NCI-H2029 (cell line): ENCODE data around the gene SF3B2.
"Not testable (repeated sequence)": the region's sequence is repeated elsewhere in the genome, so short reads cannot be mapped to it uniquely, and the experiment has no call there.

Experiments
- DNase-seq: peaks from one replicate; lab custom pipeline; 2025; lab: John Stamatoyannopoulos, UW

Gene SF3B2

DNA sequence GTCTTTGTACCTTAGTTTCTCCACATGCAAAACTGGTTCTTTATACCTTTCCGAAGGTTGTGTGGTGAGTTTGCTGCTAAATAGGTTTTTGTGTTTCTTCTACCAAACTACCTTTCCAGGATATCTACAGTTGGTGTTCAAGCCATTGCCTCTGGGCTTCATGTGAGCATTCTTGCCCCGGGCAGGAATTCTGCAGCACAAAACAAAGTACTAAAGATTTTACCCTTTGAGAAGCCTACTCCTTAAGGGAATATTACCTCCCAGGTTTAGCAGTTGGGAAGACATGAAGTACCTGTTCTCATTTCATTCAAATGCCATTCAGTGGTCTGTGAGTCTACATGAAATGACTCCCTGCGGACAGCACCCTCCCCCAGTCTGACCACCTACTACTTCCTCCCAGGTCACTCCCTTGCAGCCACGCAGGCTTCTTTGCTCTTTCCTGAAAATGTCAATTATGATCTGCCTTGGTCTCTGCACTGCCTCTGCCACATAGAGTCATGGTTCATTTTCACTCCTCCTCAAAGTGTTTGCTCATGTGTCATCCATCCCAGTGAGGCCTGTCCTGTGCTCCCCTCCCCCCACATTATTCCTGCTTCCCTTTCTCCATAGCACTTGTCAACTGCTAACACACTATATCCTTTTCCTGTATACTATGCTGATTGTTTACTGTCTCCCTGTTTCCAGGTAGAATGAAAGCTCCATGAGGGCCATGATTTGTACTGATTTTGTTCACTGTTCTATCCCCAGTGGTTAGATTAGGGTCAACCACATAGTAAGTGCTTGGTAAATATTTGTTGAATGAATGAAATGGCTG lies 54.8 kb downstream of the SF3B2 start:
- DNase-seq, result no peak

DNA sequence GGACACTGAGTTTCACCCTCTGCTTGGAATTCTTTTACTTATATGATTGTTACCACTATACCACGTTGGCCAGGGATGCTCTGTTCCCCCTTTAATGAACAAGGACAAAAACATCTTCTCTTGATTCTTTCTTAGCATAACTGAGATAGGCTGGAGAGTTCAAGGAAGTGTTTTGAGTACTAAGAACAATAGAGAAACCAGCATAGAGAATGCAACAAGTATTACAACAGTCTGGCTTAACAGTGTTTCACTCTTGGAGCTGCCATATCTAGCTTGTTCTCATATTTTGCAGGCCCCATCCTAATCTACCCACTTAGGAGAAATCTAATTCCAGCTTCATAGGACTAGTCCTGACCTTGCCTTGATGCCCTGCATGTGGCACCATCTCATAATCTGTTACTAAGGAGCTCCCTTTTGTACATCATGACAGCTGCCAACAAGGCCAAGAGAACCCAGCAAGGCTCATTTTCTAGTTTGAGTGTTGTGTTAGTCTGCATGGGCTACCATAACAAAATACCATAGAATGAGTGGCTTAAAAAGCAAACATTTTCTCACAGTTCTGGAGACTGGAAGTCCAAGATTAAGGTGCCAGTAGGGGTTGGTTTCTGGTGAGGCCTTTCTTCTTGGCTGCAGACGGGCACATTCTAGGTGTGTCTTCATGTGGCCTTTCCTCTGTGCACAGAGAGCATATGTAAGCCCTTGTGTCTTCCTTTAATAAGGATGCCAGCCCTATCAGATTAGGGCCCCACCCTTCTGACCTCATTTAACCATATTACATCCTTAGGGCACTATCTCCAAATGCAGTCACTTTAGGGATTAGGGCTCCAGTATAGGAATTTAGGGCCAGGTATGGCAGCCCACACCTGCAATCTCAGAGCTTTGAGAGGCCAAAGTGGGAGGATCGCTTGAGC lies 55.7 kb downstream of the SF3B2 start:
- no peak for DNase-seq

DNA sequence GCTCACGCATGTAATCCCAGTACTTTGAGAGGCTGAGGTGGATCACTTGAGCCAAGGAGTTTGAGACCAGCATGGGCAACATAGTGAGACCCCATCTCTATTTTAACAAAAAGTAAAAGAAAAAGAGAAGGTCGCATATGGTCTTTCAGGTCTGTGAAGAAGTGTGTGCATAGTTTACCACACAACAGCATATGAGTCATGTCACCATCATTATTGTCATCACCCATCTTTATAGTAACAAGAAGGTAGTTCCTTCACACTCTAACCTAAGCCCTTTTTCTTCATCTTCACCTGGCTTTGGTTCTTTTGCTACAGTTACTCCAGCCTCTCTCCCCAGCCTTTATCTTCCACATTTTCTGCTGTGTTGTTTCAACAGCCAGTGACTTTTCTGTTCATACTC lies 57.1 kb downstream of the SF3B2 start:
- no peak for DNase-seq

DNA sequence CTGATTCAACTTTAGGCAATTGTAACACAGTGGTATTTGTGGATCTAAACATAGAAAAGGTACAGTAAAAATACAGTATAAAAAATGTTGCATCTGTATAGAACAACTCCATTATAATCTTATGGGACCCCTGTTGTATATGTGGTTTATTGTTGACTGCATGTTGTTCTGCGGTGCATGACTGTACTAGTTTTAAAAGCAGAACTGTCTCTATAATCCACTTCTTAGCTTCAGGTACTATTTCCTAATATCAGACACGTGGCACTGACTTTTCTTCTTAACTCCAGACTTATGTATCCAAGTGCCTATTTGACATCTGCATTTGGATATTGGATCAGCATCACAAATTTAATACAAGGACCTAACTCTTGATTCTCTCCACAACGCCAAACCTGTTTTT lies 59.0 kb downstream of the SF3B2 start:
- no peak for DNase-seq

DNA sequence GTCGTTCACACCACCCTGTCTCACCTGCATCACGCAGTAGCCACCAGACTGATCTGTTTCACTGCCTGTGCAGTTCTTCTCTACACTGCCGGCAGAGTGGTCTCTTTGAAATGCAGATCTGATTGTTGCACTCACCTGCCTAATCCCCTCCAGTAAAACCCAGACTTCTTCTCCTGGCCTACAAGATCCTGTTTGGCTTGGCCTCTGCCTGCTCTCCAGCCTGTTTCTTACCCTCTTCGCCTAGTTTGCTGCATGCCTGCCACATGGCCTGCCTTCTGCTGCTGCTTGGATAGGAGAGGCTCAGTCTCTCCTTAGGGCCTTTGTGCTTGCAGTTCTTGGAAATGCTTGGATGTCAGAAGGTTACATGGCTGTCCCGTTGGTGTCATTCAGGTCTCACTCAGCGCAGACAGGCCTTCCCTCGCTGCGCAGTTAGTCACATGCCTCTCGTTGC lies 59.9 kb downstream of the SF3B2 start:
- DNase-seq, result no peak

DNA sequence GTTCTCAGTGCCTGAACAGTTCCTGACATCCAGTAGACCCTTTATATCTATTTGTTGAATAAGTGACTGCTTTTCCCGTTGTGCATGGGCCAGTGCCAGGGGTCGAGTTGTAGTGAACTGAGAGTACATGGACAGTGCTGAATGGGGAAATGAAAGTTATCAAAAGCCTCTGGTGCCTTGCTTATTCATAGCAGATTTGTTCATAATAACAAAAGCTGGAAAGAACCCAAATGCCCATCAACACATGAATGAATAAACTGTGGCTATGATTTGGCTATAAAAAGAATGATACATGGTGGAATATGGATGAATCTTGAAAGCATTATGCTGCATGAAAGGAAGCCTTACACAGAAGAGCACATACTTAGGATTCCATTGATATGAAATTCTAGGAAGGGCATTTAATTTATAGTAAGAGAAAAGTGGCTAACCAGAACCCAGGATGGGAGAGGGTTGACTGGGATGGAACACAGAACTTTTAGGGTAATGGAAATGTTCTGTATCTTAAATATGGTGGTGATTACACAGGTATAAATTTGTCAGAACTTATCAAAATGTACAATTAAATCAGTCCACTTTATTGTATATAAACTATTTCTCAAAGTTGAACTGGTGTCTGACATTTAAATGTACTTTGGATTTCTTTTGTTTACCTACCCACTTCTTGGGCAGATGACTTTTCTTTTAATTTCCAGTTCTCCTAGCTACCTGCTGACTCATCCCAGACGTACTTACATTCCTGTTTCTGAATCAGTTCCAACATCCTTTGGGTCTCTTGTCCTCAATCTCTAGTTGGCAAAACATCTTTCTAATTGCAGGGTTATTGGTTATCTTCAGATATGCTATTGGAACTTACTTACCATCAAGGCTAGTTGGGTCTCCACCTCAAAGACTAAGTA lies 60.7 kb downstream of the SF3B2 start:
- DNase-seq, result no peak

DNA sequence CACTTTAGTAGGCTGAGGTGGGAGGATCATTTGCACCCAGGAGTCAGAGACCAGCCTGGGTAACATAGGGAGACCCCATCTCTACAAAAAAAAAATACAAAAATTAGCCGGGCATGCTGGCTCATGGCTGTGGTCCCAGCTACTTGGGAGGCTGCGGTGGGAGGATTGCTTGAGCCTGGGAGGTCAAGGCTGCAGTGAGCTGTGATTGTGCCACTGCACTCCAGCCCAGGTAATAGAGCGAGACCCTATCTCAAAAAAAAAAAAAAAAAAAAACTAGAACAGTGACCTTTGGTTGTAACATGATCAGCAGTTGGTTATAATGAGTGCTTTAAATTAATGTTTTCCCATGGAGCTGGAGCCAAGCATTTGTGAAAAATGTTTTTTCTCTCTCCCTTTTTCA lies 62.8 kb downstream of the SF3B2 start:
- DNase-seq, result not testable (repeated sequence)

DNA sequence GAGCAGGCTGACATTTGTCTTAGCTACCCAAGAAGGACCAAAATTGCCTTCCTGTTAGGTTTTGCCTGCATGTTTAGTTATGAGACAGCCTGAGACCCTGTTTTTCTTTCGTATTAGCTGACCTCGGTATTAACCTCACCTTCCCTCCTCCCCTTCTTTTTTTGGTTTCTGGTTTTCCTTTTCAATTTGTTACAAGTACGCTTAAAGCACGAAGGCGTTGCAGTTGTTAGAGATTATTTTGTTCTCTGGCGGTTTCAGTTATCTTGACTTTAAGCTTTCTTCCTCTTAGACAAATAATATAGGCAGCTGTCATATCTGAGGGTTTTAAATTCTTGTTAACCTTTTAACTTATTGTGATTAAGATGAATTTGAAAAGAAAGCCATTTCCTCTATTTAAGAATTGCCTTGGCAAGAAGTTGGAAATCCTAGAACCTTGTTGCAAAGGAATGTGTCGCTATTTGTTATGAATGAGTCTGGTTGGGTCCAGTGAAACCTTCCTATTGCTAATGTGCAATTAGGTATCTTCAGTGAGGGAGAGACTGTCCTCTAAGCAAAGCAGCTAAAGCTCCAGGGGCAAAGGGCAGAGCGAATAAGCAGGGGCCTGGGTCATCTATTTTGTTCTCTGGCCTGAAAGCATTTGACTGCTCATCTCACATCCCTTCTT lies 63.6 kb downstream of the SF3B2 start:
- no peak for DNase-seq

DNA sequence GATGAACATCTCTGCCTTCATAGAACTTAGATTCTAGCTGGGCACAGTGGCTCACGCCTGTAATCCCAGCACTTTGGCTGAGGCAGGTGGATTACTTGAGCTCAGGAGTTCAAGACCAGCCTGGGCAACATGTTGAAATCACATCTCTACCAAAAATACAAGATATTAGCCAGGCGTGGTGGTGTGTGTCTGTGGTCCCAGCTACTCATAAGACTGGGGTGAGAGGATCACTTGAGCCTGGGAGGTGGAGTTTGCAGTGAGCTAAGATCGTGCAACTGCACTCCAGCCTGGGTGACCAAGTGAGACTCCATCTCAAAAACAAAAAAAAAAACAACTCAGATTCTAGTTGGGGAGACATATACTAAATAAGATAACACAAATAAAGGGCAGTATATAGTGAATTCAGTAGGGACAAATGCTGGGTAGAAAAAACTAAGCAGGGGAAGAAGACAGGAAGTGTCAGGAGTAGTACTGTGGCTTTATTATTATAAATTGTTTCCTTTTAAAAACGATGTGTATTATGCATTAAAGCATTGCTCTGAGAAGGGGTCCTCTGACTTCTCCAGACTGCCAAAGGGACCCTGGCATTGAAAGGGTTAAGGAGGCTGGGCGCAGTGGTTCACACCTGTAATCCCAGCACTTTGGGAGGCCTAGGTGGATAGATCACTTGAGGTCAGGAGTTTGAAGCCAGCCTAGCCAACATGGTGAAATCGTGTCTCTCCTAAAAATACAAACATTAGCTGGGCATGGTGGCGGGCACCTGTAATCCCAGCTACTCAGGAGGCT lies 64.6 kb downstream of the SF3B2 start:
- DNase-seq, result no peak

DNA sequence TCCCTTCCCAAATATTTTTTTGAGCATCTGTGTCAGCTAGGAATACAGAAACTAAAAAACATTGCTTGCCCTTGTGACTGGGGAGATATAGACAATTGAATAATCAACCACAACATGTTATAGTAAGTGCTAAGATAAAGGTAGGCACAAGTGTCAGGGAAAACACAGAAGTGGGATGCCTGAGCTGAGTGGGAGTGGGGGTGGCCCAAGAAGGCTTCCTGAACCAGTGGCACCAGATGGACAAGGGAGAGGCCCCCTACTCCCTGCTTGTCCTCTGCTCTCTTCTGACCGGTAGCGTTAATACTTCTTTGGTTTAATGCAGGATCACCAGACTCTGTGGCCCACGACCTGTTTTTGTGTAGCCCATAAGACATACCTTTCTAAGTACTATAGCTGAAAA lies 66.7 kb downstream of the SF3B2 start:
- no peak for DNase-seq
